Jurkat, Clone E6-1 (cell line): ENCODE results near the gene MPP2.
A peak's percentile ranks its signal among the peaks of the same experiment; 100 is the strongest.
"Not testable (repeated sequence)": the region's sequence is repeated elsewhere in the genome, so short reads cannot be mapped to it uniquely, and the experiment has no call there.

Experiments used
- DNase-seq: peaks from one replicate; pipeline ENCODE4 v3.0.0-alpha.2; 2011; ENCODE audit warnings: low read depth, low spot score
- H3K4me3 ChIP-seq: 2 replicates; pipeline ENCODE4 v1.5.1; 2011; ENCODE audit warnings: mild to moderate bottlenecking, low read length, control low read depth, moderate library complexity

MPP2 gene

DNA sequence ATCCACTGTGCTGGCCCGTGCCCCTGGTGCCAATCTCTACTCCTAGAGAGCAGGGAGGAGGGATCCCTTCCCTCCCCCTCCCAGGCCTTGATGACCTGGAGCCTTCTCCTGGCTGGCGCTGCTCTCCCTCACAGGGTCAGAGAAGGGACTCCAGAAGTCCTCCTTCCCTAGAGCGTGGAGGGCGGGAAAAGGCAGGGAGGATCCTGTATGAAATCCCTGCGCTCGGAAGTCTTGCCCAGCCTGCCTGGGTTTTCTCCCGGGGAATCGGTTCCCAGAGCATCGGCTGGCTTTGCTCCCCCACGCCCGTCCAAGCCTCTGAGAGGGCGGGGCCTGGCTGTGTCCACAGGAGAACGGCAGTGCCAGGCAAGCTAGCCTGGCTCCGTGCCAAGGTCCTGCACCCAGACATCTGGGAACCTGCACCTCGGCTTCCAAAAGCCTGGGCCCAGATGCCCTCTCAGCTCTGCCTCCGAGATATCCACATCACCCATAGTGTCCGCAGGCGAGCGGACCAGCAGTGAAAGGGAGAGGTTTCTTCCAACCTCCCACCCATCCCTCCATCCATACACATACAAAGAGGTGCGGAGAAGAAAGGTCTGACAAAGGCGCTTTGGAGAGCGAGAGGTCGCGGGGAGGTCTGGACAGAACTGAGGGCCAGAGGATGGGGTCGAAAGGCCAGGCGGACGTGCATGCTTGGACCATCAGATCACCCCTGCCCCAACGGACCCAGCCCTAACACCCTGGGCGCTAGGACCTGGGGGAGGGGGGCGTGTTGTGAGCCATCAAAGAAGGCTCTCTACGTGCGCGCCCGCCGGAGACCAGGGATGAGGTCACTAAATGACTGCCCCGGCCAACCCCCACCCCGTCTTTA, 1.1 kb downstream of the MPP2 start:
- peak overlapping the region; percentile 48 for H3K4me3 ChIP-seq
- DNase-seq, result no peak

- H3K4me3 ChIP-seq, result no peak overlapping the region
- DNase-seq, result no peak
Observed at GRCh38 chr17:43905400-43905984, 1.8 kb downstream of the MPP2 start.

DNA sequence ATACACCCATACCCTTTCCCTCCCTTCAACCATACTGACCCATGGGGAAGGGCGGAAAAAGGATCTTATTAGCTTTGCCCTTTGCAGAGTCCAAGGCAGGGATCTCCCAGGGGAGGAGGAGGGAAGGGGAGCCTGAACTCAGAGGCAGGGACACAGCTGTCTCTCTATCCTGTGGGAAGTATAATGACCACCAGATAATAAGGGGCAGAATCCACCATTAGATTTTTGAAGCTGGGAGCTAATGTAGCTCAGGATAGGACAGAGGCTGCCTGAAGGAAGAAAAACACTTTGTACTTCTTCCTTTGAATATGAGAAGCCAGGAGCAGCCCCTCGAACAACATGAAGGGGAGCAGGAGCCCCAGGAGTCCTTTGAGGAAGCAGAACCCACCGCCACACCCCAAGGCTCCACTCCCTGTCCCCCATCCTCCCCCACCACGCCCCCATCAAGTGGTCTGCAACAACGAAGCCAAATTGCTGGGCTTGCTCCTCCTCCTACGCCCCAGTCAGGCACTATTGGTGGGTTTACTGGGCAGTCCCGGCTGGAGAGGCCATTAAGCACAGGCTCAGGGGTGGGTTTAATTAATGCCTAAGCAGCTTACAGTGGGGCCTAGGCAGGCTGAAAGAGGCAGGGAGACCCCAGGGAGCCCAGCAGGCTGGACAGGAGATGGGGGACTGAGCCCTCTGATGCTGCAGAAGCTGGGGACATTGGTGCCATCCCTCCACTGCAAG, 5.3 kb downstream of the MPP2 start:
- no peak for DNase-seq
- no peak overlapping the region for H3K4me3 ChIP-seq

DNA sequence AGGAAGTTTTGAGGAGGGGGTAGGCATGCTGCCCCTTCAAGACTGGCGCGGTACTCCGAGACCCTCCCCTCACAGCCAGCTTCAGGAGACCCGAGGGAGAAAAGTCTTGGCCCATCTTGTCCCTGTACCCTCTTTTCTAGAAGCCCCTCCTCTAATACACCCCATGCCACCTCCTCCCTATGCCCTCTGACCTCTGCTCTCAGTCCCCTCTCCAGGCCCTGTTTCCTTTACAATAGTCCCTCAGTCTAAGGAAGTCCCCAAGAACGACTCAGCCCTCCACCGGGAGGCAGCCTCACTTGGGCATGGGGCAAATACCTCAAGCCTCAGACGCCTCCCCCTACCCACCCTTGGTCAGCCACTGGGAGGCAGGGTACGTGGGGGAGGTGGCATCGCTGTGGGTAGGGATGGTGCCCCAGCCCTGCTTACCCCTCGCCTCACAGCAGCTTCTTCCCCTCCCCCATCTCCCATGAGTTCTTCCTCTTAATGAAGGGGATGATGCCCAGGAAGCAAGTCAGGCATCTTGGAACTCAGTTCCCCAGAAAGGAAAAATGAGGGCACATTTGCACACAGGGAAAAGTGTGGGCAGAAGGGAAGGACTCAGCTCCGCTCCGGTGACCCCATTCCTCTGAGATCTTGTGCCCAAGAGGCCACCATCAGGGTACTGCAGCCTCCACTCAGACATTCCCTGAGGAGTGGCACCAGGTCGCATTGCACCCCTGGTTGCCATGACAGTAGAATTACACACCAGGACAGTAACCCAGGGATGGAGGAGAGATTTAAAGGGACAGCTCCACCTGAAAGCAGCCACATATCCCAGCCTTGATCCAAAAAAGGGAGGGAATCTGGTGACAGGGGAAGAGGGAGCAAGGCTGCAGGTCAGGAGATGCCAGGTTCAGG, 6.2 kb downstream of the MPP2 start:
- peak overlapping the region; percentile 53 for H3K4me3 ChIP-seq
- no peak for DNase-seq

GRCh38 chr17:43900183-43900857, 7.0 kb downstream of the MPP2 start:
- peak overlapping the region; percentile 53 for H3K4me3 ChIP-seq
- peak; percentile 81 for DNase-seq

DNA sequence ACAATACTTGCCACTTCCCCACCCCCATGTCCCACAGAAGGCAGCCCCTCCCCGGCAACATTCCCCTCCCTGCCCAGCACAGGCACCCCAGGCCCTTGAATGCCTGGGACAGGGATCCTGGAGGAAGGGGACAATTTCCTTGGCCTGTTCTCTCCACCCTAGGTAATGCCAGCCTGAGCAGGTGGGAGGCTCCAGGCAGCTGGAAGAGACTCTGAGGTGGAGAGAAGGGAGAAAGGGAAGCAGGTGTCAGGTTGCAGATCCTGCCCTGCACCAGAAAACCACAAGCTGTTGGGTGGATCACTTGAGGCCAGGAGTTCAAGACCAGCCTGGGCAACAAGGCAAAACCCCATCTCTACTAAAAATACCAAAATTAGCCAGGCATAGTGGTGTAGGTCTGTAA, 8.9 kb downstream of the MPP2 start:
- no peak for DNase-seq
- no peak overlapping the region for H3K4me3 ChIP-seq

DNA sequence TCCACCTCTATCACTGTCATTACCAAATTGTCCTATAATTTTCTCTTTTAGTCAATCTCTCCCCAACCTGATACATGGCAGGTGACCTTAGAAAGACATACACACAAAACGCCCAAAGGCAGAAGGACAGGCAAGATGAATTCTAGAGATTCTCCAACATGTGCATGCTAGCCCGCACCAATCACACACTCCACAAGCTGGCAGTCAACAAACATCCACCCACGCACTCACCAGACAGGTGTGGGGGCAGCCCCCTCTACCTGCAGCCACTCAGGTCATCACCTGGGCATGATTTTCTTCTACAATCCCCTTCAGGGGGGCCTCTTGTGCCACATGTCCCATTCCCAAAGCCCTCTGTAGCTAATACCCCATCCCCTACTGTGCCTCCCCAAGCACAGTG, 9.5 kb downstream of the MPP2 start:
- DNase-seq, result no peak
- H3K4me3 ChIP-seq, result no peak overlapping the region

- not testable (repeated sequence) for DNase-seq, H3K4me3 ChIP-seq
Observed at GRCh38 chr17:43894494-43894893, 12.8 kb downstream of the MPP2 start.

- H3K4me3 ChIP-seq, result no peak overlapping the region
- no peak for DNase-seq
Observed at GRCh38 chr17:43892647-43892952, 14.7 kb downstream of the MPP2 start.

DNA sequence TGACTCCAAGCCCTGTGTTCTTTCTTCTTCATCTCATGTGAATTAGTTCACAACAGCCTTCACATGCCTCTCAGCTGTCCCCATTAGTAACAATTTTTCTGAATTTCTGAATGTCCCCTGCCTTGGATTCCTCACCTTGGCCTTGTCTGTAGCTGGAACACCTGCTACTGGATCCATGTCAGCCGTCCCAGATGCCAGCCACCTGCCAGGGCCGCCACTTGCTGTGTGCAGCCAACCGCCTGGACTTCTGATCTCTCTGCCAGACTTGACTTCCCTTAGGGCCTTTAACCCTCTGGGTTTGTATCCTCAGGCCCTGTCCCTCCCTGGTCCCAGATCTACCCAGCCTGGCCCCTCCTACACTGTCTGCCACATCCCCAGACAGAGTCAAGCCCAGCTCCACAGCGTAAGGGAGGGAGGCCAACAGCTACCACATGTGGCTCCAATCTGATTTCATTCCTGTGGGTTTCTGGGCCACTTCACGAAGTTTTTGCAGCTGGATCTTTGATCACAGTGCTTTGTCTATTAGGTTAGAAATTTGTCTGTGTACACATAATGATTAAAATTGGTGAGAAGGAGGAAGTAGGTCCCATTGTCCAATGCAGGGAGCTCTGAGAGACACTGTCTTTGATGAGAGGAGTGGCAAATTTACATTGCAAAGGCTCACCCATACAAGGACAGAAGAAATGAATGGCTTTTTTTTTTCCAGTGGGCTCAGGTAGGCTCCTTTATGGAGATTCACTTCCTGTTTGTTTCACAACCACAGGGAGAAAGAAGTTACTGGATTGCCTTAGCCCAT, 15.3 kb downstream of the MPP2 start:
- DNase-seq, result no peak

GRCh38 chr17:43890240-43890639, 17.1 kb downstream of the MPP2 start:
- no peak for DNase-seq

More for the DNA sequence above, 15.3 kb downstream of the MPP2 start:
- H3K4me3 ChIP-seq, result no peak overlapping the region

GRCh38 chr17:43888548-43888947, 18.8 kb downstream of the MPP2 start:
- DNase-seq, result no peak
- H3K4me3 ChIP-seq, result no peak overlapping the region

More at GRCh38 chr17:43890240-43890639, 17.1 kb downstream of the MPP2 start:
- no peak overlapping the region for H3K4me3 ChIP-seq

- no peak overlapping the region for H3K4me3 ChIP-seq
- DNase-seq, result no peak
Observed at GRCh38 chr17:43882761-43883415, 24.4 kb downstream of the MPP2 start.

GRCh38 chr17:43881758-43882505, 25.4 kb downstream of the MPP2 start:
- H3K4me3 ChIP-seq, result no peak overlapping the region
- no peak for DNase-seq

DNA sequence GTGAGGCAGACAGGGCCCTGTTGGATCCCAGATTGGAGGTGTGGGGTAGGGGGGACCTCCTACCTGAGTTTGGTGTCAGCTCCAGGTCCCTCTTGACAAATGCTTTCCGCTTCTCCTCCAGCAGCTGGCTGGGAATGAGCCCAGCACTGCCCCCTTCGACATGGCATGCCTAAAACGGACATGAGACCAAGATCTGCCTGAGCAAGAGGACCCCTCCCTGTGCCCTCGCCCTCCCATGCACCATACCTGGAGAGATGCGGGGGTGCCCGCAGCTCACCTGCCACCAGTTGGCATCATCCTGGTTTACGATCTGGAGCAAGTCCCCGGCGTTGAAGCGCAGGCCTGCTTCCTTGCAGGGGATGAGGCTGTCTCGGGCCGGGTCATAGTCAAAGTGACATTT, 26.2 kb downstream of the MPP2 start:
- no peak for DNase-seq
- no peak overlapping the region for H3K4me3 ChIP-seq

DNA sequence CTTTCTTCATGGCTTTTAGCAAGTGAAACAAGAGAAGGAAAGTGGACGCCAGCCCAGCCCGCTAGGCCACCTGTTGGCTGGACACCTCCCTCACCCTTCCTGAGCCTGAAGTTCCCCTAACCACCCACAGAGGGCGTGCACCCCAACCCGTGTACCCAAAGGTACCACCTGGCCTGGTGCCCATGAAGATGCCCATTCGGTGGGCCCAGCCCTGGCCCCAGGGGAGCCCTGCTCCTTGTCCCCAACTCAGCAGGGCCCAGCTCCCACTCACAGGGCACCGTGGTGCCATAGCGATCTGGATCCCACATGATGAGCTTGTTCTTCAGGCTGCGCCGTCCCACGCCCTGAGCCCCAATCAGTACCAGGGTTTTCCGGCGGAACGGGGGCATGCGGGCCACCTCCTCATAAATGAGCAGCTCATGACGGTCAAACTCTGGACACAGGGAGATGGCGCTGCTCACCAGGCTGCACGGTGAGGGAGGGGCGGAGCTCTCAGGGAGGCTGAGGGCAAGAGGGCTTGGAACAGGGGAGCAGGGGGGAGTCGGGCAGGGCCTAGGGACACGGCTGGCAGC, 26.8 kb downstream of the MPP2 start:
- no peak for DNase-seq
- H3K4me3 ChIP-seq, result no peak overlapping the region
